DND-41 (cell line): Measurements from ENCODE around the gene MCTP1.
"Not testable (repeated sequence)": the region's sequence is repeated elsewhere in the genome, so short reads cannot be mapped to it uniquely, and the experiment has no call there.

Experiments used
- ATAC-seq: fragments of 200-7000 bp; cut with Tn5 transposase; 3 replicates; pipeline ENCODE4 v1.9.1; 2021; ENCODE audit warnings: low read depth; ENCODE audit not compliant: insufficient read depth
- DNase-seq: peaks from one replicate; pipeline ENCODE4 v3.0.0-alpha.2; 2020
- H2AFZ ChIP-seq: 2 replicates; pipeline ENCODE4 v1.6.0; 2012; ENCODE audit warnings: low read depth, low read length
- H3K27ac ChIP-seq: 2 replicates; pipeline ENCODE4 v1.5.1; 2012; ENCODE audit warnings: low read length, inconsistent platforms
- H3K27me3 ChIP-seq: fragments of 200-600 bp; sonication (generic); 2 replicates; pipeline ENCODE4 v1.6.0; 2012; ENCODE audit warnings: low read length, mild to moderate bottlenecking, inconsistent platforms; ENCODE audit not compliant: insufficient read depth, poor library complexity
- H3K36me3 ChIP-seq: 2 replicates; pipeline ENCODE4 v1.5.1; 2012; ENCODE audit warnings: low read length, inconsistent platforms; ENCODE audit not compliant: insufficient read depth
- H3K4me1 ChIP-seq: 2 replicates; pipeline ENCODE4 v1.5.1; 2012; ENCODE audit warnings: mild to moderate bottlenecking, low read length; ENCODE audit not compliant: insufficient read depth
- H3K4me2 ChIP-seq: 2 replicates; pipeline ENCODE4 v1.6.0; 2012; ENCODE audit warnings: mild to moderate bottlenecking, moderate library complexity, low read length, inconsistent platforms; ENCODE audit not compliant: insufficient read depth
- H3K4me3 ChIP-seq, 2 experiments: fragments of 200-600 bp in 1 of 2; shearing (Covaris generic) in 1 of 2; 2 replicates each; pipeline ENCODE4 v1.5.1; 2012 to 2016; ENCODE audit warnings: inconsistent platforms in 2 of 2, low read length in 2 of 2, mild to moderate bottlenecking in 2 of 2, low read depth in 1 of 2, moderate library complexity in 1 of 2
- H3K79me2 ChIP-seq: 2 replicates; pipeline ENCODE4 v1.6.0; 2012; ENCODE audit warnings: low read length, inconsistent platforms; ENCODE audit not compliant: insufficient read depth
- H3K9ac ChIP-seq: 2 replicates; pipeline ENCODE4 v1.6.0; 2012; ENCODE audit warnings: low read depth, mild to moderate bottlenecking, inconsistent platforms, low read length, moderate library complexity
- H3K9me3 ChIP-seq: 2 replicates; pipeline ENCODE4 v1.5.1; 2012; ENCODE audit warnings: low read length, moderate library complexity, mild to moderate bottlenecking, inconsistent platforms; ENCODE audit not compliant: insufficient read depth, severe bottlenecking
- H4K20me1 ChIP-seq: 2 replicates; pipeline ENCODE4 v1.6.0; 2012; ENCODE audit warnings: low read length; ENCODE audit not compliant: insufficient read depth
- EZH2 ChIP-seq: IDR thresholded peaks from 3 replicates; pipeline ENCODE4 v1.6.1; 2012; ENCODE audit warnings: borderline replicate concordance, low read depth, mild to moderate bottlenecking, moderate library complexity, low read length, inconsistent platforms; ENCODE audit not compliant: severe bottlenecking
- TF ChIP-seq, protein P1 (sequence below): IDR thresholded peaks from 2 replicates; pipeline ENCODE4 v1.5.1; 2012; ENCODE audit warnings: borderline replicate concordance, low read length, moderate library complexity, mild to moderate bottlenecking; ENCODE audit not compliant: poor library complexity, severe bottlenecking; ENCODE audit errors: extremely low read depth

MCTP1 gene

GRCh38 chr5:95216136-95216955, 68.5 kb downstream of the MCTP1 start:
- Histone ChIP-seq H2AFZ (no peak overlapping the region), H3K4me2 (no peak overlapping the region), H3K4me3 (no peak overlapping the region), H3K27me3 (no peaks in the 10 kb centered on the region), H3K36me3 (no peaks in the 10 kb centered on the region), H4K20me1 (no peaks in the 10 kb centered on the region), H3K9me3 (no peaks in the 10 kb centered on the region), H3K79me2 (no peaks in the 10 kb centered on the region), H3K27ac (no peak overlapping the region), H3K9ac (no peak overlapping the region), H3K4me1 (no peaks in the 10 kb centered on the region)
- DNase-seq (no peak), ATAC-seq (no peak)
- TF ChIP-seq EZH2, result no peak
- TF ChIP-seq, protein P1, sequence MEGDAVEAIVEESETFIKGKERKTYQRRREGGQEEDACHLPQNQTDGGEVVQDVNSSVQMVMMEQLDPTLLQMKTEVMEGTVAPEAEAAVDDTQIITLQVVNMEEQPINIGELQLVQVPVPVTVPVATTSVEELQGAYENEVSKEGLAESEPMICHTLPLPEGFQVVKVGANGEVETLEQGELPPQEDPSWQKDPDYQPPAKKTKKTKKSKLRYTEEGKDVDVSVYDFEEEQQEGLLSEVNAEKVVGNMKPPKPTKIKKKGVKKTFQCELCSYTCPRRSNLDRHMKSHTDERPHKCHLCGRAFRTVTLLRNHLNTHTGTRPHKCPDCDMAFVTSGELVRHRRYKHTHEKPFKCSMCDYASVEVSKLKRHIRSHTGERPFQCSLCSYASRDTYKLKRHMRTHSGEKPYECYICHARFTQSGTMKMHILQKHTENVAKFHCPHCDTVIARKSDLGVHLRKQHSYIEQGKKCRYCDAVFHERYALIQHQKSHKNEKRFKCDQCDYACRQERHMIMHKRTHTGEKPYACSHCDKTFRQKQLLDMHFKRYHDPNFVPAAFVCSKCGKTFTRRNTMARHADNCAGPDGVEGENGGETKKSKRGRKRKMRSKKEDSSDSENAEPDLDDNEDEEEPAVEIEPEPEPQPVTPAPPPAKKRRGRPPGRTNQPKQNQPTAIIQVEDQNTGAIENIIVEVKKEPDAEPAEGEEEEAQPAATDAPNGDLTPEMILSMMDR, result no peak

GRCh38 chr5:95207811-95208210, 77.1 kb downstream of the MCTP1 start:
- not testable (repeated sequence) for H3K9me3 ChIP-seq, ATAC-seq, H3K4me3 ChIP-seq, H2AFZ ChIP-seq, H3K27ac ChIP-seq, DNase-seq, H4K20me1 ChIP-seq, H3K36me3 ChIP-seq, H3K4me1 ChIP-seq, H3K79me2 ChIP-seq, H3K4me2 ChIP-seq, H3K27me3 ChIP-seq, H3K9ac ChIP-seq

- Histone ChIP-seq H3K36me3 (no peaks in the 10 kb centered on the region), H3K4me2 (no peak overlapping the region), H3K27ac (no peak overlapping the region), H3K9me3 (no peaks in the 10 kb centered on the region), H3K79me2 (no peaks in the 10 kb centered on the region), H3K9ac (no peak overlapping the region), H3K4me3 (no peak overlapping the region), H2AFZ (no peak overlapping the region), H3K27me3 (no peaks in the 10 kb centered on the region), H4K20me1 (no peaks in the 10 kb centered on the region), H3K4me1 (no peaks in the 10 kb centered on the region)
- DNase-seq (no peak), ATAC-seq (no peak)
- TF ChIP-seq EZH2, result no peak
- TF ChIP-seq, protein P1, result no peak
Observed at GRCh38 chr5:95194856-95195255, 90.0 kb downstream of the MCTP1 start.

- H3K9ac ChIP-seq, result no peak overlapping the region
- H3K36me3 ChIP-seq, result no peaks in the 10 kb centered on the region
- H4K20me1 ChIP-seq, result no peaks in the 10 kb centered on the region
- no peaks in the 10 kb centered on the region for H3K9me3 ChIP-seq
- H2AFZ ChIP-seq, result no peak overlapping the region
- ATAC-seq (no peak), DNase-seq (no peak)
- no peak for TF ChIP-seq EZH2
- TF ChIP-seq, protein P1, result no peak
- no peak overlapping the region for H3K4me2 ChIP-seq
- no peaks in the 10 kb centered on the region for H3K27me3 ChIP-seq
- H3K27ac ChIP-seq, result no peak overlapping the region
- H3K79me2 ChIP-seq, result no peaks in the 10 kb centered on the region
- H3K4me3 ChIP-seq, result no peak overlapping the region
- H3K4me1 ChIP-seq, result no peaks in the 10 kb centered on the region
Observed at GRCh38 chr5:95191330-95191729, 93.6 kb downstream of the MCTP1 start.
